Ovary (tissue), 9 donors: Measurements from ENCODE around the gene S100A13. TPM values are rescaled to one million over a fixed set of nuclear protein-coding genes. Genes with fewer than 3 reads are reported as not detected.
A peak's percentile ranks its signal among the peaks of the same experiment; 100 is the strongest.

Source experiments
- DNase-seq, 5 donors: peaks; one replicate each; pipeline ENCODE4 v3.0.0-alpha.2; 2019 to 2020
- H3K27ac ChIP-seq, 2 donors: fragments of 200-600 bp; one replicate each; pipeline versions ENCODE4 v1.5.1 to v1.8.0; 2019 to 2022
- H3K27me3 ChIP-seq: fragments of 200-600 bp; one replicate; pipeline ENCODE4 v1.8.0; 2022
- H3K36me3 ChIP-seq: fragments of 200-600 bp; sonication (generic); one replicate; pipeline ENCODE4 v1.5.1; 2019
- H3K4me1 ChIP-seq: one replicate; pipeline ENCODE4 v1.8.1; 2013; ENCODE audit warnings: mild to moderate bottlenecking, moderate library complexity; ENCODE audit not compliant: insufficient read depth
- H3K4me3 ChIP-seq: fragments of 200-600 bp; sonication (generic); one replicate; pipeline ENCODE4 v1.5.1; 2017
- H3K9me3 ChIP-seq, 2 donors: fragments of 200-600 bp in 1 of 2; sonication (generic) in 1 of 2; one replicate each; pipeline versions ENCODE4 v1.5.1 to v1.8.1; 2013 to 2019; ENCODE audit warnings: mild to moderate bottlenecking in 1 of 2, moderate library complexity in 1 of 2
- EP300 ChIP-seq: sonication (generic); formaldehyde crosslinking; IDR thresholded peaks from one replicate; pipeline ENCODE4 v1.6.1; 2017; ENCODE audit warnings: antibody characterized with exemption
- POLR2A ChIP-seq: fragments of 450-650 bp; IDR thresholded peaks from one replicate; pipeline ENCODE4 v1.6.1; 2017; ENCODE audit warnings: antibody characterized with exemption, mild to moderate bottlenecking, moderate library complexity
- WGBS, 3 donors: extraction: QIAGEN DNeasy Blood & Tissue Kit in 1 of 3; methylation state at CpG; one replicate each; pipeline versions ENCODE4 v1.1.5 to v1.1.7; 2013 to 2017; 5-methylcytosine and 5-hydroxymethylcytosine counted together
- intact Hi-C, 4 donors: fragments of 100-400 bp; cut with DNase I; formaldehyde crosslinking; loops; one replicate each; pipeline versions ENCODE4 v1.11.0 to v1.15.1; 2022 to 2023
- polyA plus RNA-seq, 2 donors: library from polyadenylated mRNA; stranded (reverse); fragments of 200-250 nt in 1 of 2; fragments of 350-450 nt in 1 of 2; fragmentation: Illumina TruSeq in 1 of 2; extraction: RNeasy Lipid Tissue Mini Kit (QIAGEN cat#74804) in 1 of 2; gene quantifications; one replicate each; pipeline ENCODE4 v1.2.3, GENCODE V29; 2013 to 2014
- total RNA-seq, 7 donors: library from RNA; depleted of rRNA in 2 of 7; stranded (reverse); fragments of >200 nt in 2 of 7; fragmentation: NEBNext Ultra II Directional in 3 of 7; extraction: Animal tissue kit (Norgen Biotek cat#: 25700) in 3 of 7; gene quantifications; one replicate each; pipeline versions ENCODE4 v1.1.0 to v1.2.4, GENCODE V29; 2016 to 2023
- TF ChIP-seq, protein P1 (sequence below), 3 donors: fragments of 450-650 bp in 2 of 3; fragments of 200-600 bp in 1 of 3; IDR thresholded peaks; one replicate each; pipeline versions ENCODE4 v1.5.1 to v1.8.0; 2016 to 2022; ENCODE audit warnings: antibody characterized with exemption in 3 of 3, mild to moderate bottlenecking in 1 of 3
- donor health status: DM: no; HTN: no; CAD: no; lungs with moderate emphysema.
- donor health status: DM: no; HTN: no; CAD: no.
- donor health status: Bipolar disorder and iron deficiency.
- donor health status: DM: yes; HTN: yes; CAD: no.
- donor health status: DM: no; HTN: no; CAD: no.
- donor health status: DM: yes; HTN: yes; CAD: no.

Gene S100A13
- total and polyA plus RNA-seq, 9 donors: 73.2 to 560 (median 125) TPM

DNA sequence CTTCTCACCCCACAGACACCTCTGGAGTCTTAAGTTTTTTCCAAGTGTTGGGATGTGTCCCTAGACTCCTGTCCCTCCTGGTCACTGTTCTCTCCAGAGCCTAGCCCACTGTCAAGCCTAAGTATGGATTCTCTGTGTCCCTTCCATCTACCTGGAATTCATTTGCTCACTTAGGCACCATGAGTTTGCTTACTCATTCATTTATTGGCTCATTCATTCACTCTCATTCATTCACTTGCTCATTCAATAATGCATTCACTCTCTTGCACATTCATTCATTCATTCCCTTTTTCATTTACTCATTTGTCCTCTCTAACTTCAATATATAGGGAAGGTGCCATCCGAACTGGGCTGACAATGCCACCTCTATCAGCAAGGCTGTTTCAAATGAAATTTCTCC, 15.9 kb downstream of the S100A13 start:
- Histone ChIP-seq H3K4me1 (peaks cover 30% of the 10 kb centered on the region), H3K4me3 (peak overlapping the region; percentile 74), H3K27me3 (no peaks in the 10 kb centered on the region), H3K36me3 (no peaks in the 10 kb centered on the region), H3K9me3 (no peaks in the 10 kb centered on the region), H3K27ac (peak overlapping the region in 1 of 2 donors; percentile 84)
- 28 to 53% (median 44%) methylated on average over 1 of the region's 1 CpG for WGBS, 3 donors
- TF ChIP-seq, protein P1, sequence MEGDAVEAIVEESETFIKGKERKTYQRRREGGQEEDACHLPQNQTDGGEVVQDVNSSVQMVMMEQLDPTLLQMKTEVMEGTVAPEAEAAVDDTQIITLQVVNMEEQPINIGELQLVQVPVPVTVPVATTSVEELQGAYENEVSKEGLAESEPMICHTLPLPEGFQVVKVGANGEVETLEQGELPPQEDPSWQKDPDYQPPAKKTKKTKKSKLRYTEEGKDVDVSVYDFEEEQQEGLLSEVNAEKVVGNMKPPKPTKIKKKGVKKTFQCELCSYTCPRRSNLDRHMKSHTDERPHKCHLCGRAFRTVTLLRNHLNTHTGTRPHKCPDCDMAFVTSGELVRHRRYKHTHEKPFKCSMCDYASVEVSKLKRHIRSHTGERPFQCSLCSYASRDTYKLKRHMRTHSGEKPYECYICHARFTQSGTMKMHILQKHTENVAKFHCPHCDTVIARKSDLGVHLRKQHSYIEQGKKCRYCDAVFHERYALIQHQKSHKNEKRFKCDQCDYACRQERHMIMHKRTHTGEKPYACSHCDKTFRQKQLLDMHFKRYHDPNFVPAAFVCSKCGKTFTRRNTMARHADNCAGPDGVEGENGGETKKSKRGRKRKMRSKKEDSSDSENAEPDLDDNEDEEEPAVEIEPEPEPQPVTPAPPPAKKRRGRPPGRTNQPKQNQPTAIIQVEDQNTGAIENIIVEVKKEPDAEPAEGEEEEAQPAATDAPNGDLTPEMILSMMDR (IDR thresholded peaks at IDR 0.05): no peak
- TF ChIP-seq EP300 (no peak), POLR2A (no peak)
- intact Hi-C loops: no loop called here
- DNase-seq: no peak

DNA sequence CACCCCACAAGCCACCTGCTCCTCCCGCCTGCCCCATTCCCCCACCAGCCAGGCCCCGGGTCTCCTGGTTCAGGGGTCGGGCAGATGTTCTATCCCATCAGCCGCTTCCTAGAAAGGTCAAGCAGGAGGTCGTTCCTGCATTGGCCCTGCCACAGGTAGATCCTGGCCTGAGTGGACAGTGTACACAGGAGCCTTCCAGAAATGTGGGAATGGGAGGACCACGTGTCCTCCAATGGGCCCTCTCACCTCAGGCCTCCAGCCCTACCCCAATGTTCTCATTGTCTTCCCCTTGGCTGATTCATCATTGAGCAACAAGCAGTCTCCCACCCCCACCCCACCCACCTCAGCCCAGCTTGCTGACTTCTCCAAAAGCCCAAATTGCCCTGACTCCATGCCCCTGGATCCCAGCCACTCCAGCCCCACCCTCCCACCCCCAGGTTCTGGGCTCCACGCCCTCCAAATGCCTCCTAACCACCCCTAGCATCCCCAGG, 16.4 kb downstream of the S100A13 start:
- Histone ChIP-seq H3K4me3 (no peak overlapping the region), H3K4me1 (peaks cover 27% of the 10 kb centered on the region), H3K27ac (peak overlapping the region; percentile 54 to 72), H3K36me3 (no peaks in the 10 kb centered on the region), H3K27me3 (no peaks in the 10 kb centered on the region), H3K9me3 (no peaks in the 10 kb centered on the region)
- intact Hi-C loops: no loop called here
- TF ChIP-seq, protein P1 (IDR thresholded peaks at IDR 0.05): no peak
- TF ChIP-seq EP300 (no peak), POLR2A (no peak)
- WGBS, 3 donors: 72 to 83% (median 76%) methylated on average over 7 of the region's 7 CpGs
- peak in 1 of 5 donors; percentile 39 for DNase-seq

- Histone ChIP-seq H3K9me3 (no peaks in the 10 kb centered on the region), H3K36me3 (no peaks in the 10 kb centered on the region), H3K27ac (peak overlapping the region; percentile 54 to 72), H3K4me1 (peaks cover 27% of the 10 kb centered on the region), H3K27me3 (no peaks in the 10 kb centered on the region), H3K4me3 (no peak overlapping the region)
- 64 to 71% (median 66%) methylated on average over 4 of the region's 4 CpGs for WGBS, 3 donors
- intact Hi-C loops: no loop called here
- TF ChIP-seq POLR2A (no peak), EP300 (no peak)
- TF ChIP-seq, protein P1 (IDR thresholded peaks at IDR 0.05): no peak
- DNase-seq: peak in 1 of 5 donors; percentile 24
Measured at GRCh38 chr1:153610334-153610733, 17.0 kb downstream of the S100A13 start.

DNA sequence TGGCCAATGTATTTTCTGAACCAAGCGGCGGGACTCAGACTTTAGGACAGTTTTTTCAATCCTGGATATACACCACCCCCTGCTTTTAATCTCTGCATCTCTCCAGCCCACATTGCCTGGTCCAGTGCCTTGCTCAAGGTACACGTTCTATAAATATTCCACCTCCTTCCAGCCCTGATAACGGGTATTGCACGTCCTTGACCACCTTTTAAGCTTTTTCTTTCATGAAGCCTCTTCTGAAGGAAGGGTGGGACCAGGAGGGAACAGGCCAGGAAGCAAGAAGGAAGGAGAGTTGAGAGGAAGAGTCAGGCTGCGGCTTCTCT, 17.8 kb downstream of the S100A13 start:
- Histone ChIP-seq H3K27me3 (no peaks in the 10 kb centered on the region), H3K36me3 (no peaks in the 10 kb centered on the region), H3K27ac (peak overlapping the region; percentile 39 to 72), H3K4me1 (peaks cover 27% of the 10 kb centered on the region), H3K9me3 (no peaks in the 10 kb centered on the region), H3K4me3 (no peak overlapping the region)
- WGBS, 3 donors: 41 to 50% (median 46%) methylated on average over 6 of the region's 6 CpGs
- DNase-seq: no peak
- intact Hi-C loops: no loop called here
- TF ChIP-seq EP300 (no peak), POLR2A (no peak)
- TF ChIP-seq, protein P1 (IDR thresholded peaks at IDR 0.05): no peak
